Stimulated activated CD4-positive, alpha-beta T cell treated with anti-CD3 and anti-CD28 coated beads, TNF-alpha, amount 100 ng/mL, for 24 hours (primary cell): ENCODE data around the gene ZNF23.

ENCODE experiments used
- DNase-seq, 3 experiments: peaks; one replicate each; pipeline ENCODE4 v3.0.0-alpha.2; 2020; ENCODE audit warnings: low read depth in 3 of 3

Gene ZNF23

DNA sequence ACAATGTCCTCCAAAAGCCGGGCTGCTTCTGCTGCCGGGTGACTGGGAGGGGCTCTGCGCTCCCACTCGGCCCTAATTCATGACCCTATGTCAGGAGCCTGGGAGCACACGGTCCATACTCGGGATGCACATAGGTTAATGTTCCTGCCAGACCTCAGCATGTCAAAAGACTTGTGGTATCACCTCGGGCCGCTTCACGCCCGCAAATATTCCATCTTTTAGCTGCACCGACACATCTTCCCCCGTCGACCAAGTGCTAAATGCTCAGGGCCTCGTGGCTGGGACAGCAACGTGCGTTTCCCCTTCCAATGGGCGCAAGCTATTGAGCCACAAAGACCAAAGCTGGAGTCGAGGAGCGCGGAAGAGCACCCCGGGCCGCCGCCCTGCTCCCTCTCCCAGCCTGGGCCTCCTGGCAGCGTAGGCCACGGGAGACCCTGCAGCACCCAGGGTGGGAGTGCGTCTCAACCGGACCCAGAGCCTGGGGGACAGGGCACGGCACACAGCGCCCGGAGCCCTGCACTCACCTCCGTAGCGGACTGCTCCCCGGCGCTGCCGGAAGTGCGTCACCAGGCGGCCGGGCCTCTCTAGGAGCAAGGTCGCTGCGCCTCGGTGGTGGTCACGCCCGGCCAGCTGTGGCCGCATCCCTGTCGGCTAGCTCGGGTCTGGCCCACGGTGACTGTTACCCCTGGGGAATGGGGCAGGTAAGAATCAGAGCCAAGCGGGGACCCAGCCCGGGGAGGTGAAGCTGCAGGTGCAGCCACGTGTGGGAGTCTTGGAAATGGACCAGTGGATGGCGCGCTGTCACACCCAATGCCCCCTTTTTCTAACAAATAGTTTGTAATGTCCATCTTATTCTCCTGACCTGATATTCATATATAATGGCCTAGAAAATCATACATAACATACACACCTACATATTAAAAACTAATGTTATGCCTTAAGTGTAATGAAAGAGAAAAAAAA, at the start of gene ZNF23:
TSS of gene ZNF23 (minus strand) at position 562 of the 963 bp plus-strand sequence. CDS start 5,451 bp downstream, outside the sequence.
- peak; percentile 64 to 77 (median 69) for DNase-seq

DNA sequence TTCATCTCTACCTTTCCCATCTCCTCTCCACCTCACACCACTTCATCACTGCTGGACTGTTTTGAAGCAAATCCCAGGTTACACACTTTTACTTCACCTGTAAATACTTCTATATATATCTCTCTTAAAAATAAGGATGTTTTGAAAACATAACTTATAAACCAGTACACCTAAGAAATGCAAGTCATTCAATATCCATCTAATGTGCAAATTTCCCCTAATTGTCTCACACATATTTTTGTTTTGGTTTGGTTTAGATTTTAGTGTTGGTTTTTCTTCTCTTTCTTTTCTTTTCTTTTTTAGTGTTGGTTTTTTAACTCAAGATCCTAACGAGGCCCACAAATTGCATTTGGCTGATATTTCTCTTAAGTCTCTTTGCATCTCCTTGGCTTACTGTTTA, 45.0 kb upstream of the ZNF23 start:
- DNase-seq: no peak

DNA sequence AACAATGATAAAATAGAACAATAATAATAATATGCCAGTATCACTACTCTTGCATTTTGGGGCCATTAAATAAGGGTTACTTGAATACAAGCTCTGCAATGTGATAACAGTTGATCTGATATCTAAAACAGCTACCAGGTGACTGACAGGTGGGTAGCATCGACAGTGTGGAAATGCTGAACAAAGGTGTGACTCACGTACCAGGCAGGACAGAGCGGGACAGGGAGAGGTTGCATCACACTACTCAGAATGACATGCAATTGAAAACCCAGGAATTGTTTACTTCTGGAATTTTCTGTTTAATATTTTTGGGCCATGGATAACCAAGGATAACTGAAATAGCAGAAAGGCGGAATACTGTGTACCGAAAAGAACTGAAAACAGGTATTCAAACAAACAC, 42.9 kb upstream of the ZNF23 start:
- no peak for DNase-seq

DNA sequence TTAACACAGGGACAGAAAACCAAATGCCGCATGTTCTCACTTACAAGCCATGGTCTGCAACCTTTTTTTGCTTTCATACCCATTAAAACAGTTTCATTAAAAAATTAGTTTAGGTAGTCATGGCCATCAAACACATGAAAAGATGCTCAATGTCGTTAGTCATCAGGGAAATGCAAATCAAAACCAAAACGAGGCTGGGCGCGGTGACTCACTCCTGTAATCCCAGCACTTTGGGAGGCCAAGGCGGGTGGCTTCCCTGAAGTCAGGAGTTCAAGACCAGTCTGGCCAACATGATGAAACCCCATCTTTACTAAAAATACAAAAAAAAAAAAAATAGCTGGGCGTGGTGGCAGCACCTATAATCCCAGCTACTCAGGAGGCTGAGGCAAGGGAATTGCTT, 42.0 kb upstream of the ZNF23 start:
- DNase-seq: peak in 1 of 3 experiments; percentile 18

DNA sequence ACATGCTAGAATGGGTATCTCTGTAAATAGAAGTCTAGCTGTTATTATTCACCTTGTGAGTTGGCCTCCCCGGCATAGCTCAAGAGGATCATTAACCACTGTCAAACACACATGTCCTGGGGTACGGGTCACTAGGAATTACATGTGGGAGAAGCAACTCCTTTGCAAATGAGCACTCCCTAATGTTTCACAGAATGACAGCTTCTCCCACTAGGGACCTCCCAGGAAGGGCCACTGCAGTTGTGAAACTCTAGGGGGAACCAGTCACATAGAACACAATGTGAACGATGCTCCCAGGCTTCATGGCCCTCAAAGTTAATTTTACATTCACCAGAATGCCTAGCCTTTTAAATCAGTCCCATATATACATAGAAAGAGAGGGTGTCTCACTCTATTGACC, 39.5 kb upstream of the ZNF23 start:
- DNase-seq: no peak

DNA sequence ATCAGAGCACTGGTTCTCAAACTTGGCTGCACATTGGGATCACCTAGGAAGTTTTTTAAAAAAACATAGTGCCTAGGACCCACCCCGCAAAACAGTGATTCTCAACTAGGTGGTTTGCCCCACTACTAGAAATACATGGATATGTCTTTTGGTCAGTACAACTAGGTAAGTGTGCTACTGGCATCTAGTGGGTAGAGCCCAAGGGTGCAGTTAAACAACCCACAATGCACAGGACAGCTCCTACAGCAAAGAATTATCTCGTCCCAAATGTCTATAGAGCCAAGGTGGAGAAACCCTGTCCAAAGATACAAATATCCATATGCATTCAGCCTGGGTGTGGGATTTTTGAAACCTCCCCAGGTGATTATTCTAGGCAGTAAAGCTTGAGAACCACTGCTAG, 38.9 kb upstream of the ZNF23 start:
- no peak for DNase-seq

DNA sequence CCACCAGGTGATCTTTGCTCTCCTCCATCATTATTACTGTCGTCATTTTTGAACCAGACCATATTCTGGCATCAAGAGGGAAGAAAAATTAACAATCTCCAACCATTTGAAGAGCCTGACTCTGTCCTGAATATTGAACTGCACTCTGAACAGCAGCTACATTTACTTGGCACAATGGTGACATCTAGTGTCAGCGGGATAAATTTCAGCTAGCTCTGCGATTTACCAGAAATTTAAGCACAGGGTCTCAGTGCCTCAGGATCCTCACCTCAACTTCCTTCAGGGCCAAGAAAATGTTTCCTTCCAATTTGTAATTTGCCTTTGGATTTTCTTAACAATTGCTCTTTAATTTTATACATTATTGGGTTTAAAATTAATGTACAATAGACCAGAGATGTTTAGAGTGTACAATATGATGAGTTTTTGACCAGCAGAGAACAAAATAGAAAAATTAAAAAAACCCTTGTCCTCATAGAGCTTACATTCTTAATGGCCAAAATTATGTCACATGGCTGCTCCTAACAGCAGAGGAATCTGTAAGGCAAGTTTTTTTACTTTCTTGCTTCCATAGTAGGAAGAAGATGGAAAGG, 37.8 kb upstream of the ZNF23 start:
- DNase-seq: peak in 2 of 3 experiments; percentile 15 to 34

DNA sequence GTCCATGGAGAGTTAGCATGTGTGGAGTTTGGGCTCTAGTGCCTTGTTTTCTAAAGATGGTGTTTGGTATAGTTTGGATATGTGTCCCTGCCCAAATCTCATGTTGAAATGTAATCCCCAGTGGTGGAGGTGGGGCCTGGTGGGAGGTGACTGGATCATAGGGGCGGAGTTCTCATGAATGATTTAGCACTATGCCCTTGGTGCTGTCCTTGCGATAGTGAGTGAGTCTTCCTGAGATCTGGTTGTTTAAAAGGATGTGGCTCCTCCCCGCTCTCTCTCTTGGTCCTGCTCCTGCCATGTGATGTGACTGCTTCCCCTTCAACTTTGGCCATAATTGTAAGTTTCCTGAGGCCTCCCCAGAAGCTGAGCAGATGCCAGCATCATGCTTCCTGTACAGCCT, 36.0 kb upstream of the ZNF23 start:
- no peak for DNase-seq

DNA sequence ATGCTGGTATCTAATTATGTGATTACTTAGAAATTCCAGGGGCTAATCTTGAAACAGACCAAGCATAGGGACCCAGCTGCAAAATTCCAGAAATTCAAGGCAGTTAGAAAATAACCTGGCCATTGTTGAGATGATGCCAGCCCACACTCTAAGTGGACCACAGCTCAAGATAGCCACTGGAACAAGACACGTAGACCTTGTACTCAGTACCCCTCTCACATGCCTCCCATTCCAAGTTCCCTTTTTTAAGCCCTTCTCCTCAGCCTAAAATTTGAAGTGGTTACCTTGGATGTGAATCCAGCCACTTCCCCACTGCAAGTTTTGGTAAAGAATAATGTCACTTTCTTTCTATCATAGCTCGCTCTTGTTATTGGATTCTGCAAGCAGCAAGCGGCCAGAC, 31.2 kb upstream of the ZNF23 start:
- DNase-seq: no peak

DNA sequence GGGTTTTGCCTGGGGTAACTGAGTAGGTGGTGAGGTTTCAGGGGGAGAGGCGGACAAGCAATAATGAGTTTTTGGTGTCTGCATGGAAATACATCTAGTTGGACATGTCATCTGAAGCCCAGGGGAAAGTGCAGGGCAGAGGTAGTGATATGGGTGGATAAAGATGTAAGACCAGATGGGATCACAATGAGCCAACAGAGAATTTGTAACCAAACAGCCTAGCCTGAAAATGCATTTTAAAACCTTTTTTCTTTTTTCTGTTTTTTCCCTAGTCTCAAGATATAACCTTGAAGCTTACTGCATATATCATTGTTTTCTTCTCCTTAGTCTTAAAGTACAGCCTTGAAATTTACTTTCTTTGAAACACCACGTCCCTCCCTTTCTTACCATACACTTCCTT, 30.7 kb upstream of the ZNF23 start:
- DNase-seq: no peak

DNA sequence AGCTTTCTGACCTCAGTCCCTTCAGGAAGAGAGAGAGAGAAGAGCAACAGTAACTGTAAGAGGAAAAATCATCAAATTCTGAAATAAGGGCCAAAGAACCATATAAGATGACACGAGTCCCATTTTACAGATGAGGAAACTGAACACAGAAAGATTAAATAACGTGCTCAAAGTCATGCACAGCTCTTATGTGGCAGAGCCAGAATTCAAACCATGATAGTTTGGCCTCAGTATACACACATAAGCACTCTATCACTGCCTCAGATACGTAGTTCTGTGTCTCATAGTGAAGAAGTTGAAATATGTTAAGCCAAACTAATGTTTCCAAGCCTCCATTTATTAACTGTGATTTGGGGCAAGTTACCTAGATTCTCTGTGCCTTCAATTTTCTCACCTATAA, 29.0 kb upstream of the ZNF23 start:
- no peak for DNase-seq

DNA sequence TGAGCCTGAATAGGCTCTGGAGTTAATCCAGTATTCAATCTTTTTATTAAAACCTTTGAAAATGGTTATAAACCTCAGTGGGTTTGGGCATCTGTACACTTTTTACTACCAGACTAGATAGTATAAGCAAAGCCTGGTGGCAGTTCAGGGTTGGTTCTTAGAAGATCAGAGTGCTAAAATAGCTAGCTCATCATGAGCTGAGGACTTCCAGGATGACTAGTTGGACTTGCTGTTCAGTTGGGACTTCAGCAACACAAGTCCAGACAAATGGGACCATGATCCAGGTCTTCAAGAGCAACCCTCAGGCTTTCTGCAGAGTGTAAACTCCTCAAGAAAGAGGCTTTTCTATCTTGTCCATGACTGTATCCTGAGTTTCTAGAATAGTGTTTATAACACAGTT, 28.3 kb upstream of the ZNF23 start:
- DNase-seq: no peak

DNA sequence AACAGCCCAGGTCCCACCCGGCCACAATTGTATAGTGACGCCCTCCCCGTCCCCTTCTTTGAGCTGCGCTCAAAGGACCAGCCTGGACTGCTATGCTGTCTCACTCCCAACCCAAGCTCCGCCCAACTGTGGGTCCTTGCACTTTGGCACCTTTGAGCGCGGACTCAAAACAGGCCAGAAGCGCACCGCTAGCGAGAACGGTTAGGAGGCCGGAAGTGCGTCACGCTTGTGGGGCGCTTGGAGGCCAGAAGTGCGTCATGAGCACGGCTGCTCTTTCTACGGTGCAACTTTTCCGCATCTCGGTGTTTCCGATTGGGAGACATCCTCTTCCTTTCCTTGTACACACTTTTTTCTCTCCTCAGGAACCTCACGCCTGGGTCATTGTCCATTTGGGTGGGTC, 27.1 kb upstream of the ZNF23 start, which contains the start of gene ZNF19:
TSS of gene ZNF19 (minus strand) at position 203 of the 400 bp plus-strand sequence. CDS start 7,210 bp downstream, outside the sequence.
- no peak for DNase-seq

DNA sequence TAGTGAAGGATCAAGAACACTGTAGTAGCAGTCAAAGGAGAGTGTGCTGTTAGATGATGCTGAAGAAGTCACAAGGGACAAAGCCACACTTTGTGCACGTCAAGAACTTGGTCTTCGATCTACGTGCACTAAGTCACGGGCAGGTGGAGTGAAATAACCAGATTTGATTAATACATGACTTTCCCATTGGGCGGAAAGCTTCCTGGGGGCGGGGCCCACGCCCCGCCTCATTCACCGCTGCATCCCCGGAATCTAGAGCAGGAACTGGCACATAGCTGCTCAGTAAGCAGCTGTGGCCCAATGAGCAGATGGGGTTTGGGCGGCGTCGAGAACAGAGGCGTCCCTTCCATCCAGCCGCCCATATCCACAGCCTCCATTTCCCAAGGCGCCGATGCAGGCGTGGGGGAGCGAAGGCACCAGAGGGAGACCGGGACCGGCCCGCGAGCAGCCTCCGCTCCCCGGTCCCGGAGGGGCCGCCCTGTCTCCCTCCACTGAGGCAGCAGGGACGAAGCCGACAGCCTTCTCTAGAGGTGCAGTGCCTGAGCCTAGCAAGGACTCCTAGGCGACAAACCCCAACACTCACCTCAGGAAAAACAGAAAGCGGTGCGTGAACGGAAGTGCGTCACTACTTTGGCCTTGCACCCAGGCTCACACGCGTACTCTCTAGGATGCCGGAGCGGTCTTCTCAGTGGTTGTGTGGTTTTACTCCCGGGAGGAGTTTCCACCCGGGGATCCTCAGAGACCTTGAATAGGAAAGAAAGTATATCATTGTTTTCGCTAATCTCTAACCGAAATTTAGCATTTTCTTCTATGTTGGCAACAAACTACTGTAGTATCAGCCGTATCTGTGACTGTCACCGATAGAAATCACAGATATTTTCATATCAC, 22.2 kb upstream of the ZNF23 start:
- peak; percentile 58 to 75 (median 70) for DNase-seq

DNA sequence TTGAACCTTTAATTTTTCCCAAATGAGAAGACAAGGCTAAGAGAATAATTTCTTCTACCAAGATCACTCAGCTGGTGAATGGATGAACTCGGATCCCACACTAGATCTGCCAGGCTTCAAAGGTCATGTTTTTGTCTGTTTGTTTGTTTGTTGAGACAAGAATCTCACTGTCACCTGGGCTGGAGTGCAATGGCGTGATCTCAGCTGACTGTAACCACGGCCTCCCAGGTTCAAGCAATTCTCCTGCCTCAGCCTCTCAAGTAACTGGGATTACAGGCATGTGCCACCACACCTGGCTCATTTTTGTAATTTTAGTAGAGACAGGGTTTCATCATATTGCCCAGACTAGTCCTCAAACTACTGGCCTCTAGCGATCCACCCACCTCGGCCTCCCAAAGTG, 20.5 kb upstream of the ZNF23 start:
- DNase-seq: no peak

DNA sequence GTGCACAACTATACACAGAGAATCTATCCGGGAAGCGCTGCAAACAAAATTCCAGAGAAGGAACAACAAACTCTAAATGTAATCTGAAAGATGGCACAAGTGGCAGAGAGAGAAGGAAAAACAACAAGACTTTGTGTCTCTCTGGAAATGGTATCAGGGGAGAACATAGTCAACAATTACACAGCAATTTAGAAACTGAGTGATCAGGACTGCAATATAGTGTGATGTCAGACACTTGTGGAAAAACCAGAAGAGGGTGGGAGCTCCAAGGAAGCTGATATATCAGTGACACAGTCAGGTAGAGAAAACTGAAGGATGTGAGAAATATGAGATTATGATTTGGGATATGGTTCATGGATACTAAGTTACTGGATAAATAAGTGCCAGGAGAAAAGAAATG, 18.9 kb upstream of the ZNF23 start:
- DNase-seq: no peak

DNA sequence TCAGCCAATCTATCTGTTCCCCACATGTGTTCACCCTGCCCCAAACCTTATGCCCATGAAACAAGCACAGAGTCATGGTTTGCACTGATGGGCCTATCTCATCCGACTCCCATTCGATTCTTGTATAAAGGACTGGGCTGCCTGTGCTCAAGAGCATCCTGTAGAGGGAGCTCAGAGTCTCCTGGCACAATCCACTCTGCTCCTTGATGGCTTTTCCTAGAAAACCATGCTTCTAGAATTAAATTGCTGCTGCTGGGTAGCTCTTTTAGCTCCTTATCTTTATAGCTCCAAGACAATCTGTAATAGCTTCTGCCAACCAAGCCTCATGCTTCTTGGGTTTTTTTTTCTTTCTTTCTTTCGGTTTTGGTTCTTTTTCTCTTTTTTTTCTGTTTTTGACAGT, 17.4 kb upstream of the ZNF23 start:
- no peak for DNase-seq

DNA sequence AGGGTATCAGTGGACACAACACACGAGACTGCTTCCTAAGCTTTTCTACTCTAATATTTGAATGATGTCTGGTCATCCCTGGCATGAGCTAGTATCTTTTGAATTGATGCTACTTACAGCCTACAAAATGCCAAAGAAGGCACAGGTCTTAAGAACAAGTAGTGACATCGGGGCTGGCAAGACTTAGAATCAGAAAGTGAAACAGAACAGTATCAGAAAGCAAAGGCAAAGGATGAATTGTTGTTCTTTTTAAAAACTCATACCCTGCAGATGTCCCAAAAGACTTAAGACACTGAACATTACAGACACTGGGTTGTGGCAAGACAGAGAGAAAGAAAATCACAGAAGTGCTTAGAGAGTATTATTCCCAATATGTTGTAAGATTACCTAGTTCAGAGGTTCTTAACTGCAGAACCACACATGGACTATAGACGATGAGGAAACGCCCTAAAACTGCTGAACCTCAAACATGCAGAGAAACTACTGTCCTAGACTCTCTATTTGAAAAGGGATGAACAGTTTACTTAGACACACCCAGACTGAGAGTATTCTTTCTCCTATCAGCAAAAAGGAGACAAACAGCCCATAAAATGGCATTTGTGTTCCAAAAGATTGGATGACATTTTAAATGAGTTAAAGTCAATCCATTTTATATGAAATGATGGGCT, 14.5 kb upstream of the ZNF23 start:
- DNase-seq: no peak

DNA sequence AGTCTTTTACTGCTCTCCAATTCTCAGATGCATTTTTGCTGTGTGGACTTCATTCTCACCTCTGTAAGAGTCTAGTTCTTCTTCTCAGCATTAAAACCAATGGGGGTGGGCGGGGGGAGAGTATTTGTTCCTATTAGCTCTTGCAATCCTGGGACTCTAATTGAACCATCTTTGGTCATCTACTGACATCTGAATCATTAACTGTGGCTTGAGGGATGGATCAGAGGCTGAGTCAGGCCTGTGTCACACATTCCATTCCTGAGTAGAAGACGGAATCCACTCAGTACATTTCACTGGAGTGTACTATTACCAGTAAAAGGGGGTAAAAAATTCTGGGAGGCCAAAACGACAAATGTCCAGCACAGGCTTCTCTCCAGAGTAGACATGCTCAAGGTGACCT, 12.8 kb upstream of the ZNF23 start:
- no peak for DNase-seq

DNA sequence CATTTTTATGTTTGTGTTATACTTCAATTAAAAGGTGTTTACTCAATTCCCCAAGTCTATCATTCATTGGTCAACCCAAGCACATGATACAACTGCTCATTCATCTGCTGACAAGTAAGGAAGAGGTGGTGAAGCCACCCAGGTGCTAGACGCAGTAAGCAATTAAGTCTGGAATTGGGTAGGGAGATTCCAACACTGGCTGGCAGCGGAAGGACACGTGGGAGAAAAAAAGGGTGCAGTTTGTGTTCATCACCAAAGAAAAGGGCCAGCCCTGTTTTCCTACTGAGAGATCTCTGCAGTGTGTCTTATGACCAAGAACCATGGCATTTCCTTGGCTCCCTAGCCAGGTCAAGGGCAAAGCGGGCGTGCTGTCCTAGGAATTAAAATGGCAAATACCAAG, 11.8 kb upstream of the ZNF23 start:
- DNase-seq: no peak

DNA sequence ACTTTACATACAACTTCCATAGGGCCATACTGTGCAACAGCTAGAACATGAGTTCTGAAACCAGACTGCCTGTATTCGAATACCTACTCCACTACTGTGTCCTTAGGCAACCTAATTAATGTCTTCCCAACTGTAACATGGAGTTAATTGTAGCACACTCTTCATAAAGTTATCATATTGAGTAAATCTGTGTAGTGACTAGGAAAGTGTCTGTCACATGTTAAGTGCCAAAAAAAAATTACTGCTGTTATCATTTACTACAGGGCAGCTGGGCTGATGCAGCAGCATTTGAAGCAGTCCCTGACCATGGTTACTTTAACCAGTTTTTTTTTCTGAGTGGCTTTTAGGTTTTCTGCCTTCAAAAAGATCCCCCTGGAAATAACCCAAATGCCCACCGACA, 10.9 kb upstream of the ZNF23 start:
- DNase-seq: no peak

DNA sequence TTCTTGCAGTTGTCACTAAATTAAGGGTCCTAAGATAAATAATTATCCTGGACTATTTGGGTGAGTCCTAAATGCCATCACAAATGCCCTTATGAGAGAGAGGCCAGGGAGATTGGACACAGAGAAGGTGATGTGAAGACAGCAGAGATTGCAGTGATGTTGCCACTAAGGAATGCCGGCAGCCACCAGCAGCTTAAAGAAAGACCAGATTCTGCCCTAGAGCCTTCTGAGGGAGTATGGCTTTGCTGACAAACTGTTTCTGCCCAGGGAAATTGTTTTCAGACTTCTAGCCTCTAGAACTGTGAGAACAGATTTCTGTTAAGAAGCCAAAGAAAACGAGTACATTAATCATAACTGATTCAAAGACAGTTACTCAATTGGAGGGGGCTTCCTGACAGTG, 10.0 kb upstream of the ZNF23 start:
- no peak for DNase-seq
